ENCODE results near the gene CNPPD1.

DNA sequence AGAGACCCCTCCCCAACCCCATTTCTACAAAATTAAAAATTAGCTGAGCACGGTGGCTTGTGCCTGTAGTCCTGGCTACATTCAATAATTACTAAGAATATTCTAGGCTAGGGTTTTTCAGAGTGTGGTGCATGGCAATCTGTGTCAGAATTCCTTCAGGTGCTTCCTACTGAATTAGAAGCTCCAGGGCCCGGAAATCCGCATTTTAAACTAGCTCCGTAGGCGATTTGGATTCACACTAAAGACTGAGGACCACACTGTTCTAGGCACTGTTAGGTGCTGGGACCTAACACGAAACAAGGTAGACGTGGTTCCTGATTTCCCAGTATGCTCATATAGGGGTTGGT is 29.2 kb upstream of the CNPPD1 start:
- no peak for TF ChIP-seq POLR2A (IDR thresholded peaks at IDR 0.05)
- TF ChIP-seq, protein P1, sequence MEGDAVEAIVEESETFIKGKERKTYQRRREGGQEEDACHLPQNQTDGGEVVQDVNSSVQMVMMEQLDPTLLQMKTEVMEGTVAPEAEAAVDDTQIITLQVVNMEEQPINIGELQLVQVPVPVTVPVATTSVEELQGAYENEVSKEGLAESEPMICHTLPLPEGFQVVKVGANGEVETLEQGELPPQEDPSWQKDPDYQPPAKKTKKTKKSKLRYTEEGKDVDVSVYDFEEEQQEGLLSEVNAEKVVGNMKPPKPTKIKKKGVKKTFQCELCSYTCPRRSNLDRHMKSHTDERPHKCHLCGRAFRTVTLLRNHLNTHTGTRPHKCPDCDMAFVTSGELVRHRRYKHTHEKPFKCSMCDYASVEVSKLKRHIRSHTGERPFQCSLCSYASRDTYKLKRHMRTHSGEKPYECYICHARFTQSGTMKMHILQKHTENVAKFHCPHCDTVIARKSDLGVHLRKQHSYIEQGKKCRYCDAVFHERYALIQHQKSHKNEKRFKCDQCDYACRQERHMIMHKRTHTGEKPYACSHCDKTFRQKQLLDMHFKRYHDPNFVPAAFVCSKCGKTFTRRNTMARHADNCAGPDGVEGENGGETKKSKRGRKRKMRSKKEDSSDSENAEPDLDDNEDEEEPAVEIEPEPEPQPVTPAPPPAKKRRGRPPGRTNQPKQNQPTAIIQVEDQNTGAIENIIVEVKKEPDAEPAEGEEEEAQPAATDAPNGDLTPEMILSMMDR (IDR thresholded peaks at IDR 0.05): no peak

Measured in heart left ventricle (tissue), 13 donors.